Mammary epithelial cell (primary cell): ENCODE results near the gene BCAS3.

Source experiments
- CTCF ChIP-seq, 2 donors: IDR thresholded peaks in 1 of 2; conservative IDR thresholded peaks in 1 of 2; 2 replicates each; pipeline ENCODE4 v1.5.1; 2011 to 2012; ENCODE audit warnings: inconsistent platforms in 2 of 2, low read length in 2 of 2, mild to moderate bottlenecking in 2 of 2, control low read depth in 1 of 2, low read depth in 1 of 2; ENCODE audit not compliant: insufficient read depth in 1 of 2; ENCODE audit errors: extremely low read depth in 1 of 2
- EZH2 ChIP-seq: IDR thresholded peaks from 2 replicates; pipeline ENCODE4 v1.6.1; 2012; ENCODE audit warnings: low read length, inconsistent platforms, borderline replicate concordance

GRCh38 chr17:61379457-61380216, 702.0 kb downstream of the BCAS3 start:
- TF ChIP-seq CTCF (conservative IDR thresholded peaks at IDR 0.05 in 1 of 2, IDR thresholded peaks at IDR 0.05 in 1 of 2; ENCODE audit: extremely low read depth in 1 of 2, insufficient read depth in 1 of 2, low read depth in 1 of 2, low read length in 2 of 2) (no peak), EZH2 (no peak)
